ENCODE measurements around the gene APOBEC3C. TPM values are rescaled to one million over a fixed set of nuclear protein-coding genes. Genes with fewer than 3 reads are reported as not detected.
"Not testable (repeated sequence)": the region's sequence is repeated elsewhere in the genome, so short reads cannot be mapped to it uniquely, and the experiment has no call there.

APOBEC3C gene
- total and polyA plus RNA-seq, 8 donors = 22.3 to 36.1 (median 26.4) TPM

DNA sequence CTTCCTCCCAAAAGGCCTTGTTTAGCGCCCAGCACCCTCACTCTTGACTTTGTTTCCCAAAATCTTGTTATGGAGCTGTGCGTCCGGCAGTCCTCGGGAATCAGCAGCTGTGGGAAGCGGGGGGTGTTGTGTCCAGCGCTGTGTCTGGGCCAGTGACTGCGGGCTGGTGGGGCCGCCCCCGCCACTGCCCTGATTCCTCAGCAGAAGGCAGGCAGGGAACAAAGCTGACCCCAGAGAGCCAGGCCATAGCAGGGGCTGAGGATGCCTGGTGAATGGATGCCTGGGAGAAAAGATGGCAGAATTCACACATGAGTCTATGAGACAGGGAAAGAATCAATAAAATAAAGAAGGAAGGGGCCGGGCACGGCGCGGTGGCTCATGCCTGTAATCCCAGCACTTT, 2.5 kb downstream of the APOBEC3C start:
- DNase-seq (peak in 1 of 4 donors; percentile 52), ATAC-seq (no peak)
- Histone ChIP-seq H3K27me3 (no peaks in the 10 kb centered on the region), H3K4me1 (peaks cover 0 to 34% of the 10 kb centered on the region in 2 donors), H3K27ac (no peak overlapping the region), H3K9me3 (no peaks in the 10 kb centered on the region), H3K36me3 (peaks cover 0 to 7% of the 10 kb centered on the region in 2 donors), H3K4me3 (no peak overlapping the region)
- intact Hi-C loops (cut with DNase I) = no loop called here
- TF ChIP-seq, protein P1, sequence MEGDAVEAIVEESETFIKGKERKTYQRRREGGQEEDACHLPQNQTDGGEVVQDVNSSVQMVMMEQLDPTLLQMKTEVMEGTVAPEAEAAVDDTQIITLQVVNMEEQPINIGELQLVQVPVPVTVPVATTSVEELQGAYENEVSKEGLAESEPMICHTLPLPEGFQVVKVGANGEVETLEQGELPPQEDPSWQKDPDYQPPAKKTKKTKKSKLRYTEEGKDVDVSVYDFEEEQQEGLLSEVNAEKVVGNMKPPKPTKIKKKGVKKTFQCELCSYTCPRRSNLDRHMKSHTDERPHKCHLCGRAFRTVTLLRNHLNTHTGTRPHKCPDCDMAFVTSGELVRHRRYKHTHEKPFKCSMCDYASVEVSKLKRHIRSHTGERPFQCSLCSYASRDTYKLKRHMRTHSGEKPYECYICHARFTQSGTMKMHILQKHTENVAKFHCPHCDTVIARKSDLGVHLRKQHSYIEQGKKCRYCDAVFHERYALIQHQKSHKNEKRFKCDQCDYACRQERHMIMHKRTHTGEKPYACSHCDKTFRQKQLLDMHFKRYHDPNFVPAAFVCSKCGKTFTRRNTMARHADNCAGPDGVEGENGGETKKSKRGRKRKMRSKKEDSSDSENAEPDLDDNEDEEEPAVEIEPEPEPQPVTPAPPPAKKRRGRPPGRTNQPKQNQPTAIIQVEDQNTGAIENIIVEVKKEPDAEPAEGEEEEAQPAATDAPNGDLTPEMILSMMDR (IDR thresholded peaks at IDR 0.05) = no peak

GRCh38 chr22:39017596-39018365, 3.7 kb downstream of the APOBEC3C start:
- intact Hi-C loops (cut with DNase I) = no loop called here
- ATAC-seq (no peak), DNase-seq (no peak)
- H3K27me3 ChIP-seq = no peaks in the 10 kb centered on the region
- H3K4me1 ChIP-seq = peaks cover 0 to 43% of the 10 kb centered on the region in 2 donors
- TF ChIP-seq, protein P1 (IDR thresholded peaks at IDR 0.05) = no peak
- peaks cover 0 to 7% of the 10 kb centered on the region in 2 donors for H3K36me3 ChIP-seq
- no peak overlapping the region for H3K27ac ChIP-seq
- H3K4me3 ChIP-seq = no peak overlapping the region
- no peaks in the 10 kb centered on the region for H3K9me3 ChIP-seq

DNA sequence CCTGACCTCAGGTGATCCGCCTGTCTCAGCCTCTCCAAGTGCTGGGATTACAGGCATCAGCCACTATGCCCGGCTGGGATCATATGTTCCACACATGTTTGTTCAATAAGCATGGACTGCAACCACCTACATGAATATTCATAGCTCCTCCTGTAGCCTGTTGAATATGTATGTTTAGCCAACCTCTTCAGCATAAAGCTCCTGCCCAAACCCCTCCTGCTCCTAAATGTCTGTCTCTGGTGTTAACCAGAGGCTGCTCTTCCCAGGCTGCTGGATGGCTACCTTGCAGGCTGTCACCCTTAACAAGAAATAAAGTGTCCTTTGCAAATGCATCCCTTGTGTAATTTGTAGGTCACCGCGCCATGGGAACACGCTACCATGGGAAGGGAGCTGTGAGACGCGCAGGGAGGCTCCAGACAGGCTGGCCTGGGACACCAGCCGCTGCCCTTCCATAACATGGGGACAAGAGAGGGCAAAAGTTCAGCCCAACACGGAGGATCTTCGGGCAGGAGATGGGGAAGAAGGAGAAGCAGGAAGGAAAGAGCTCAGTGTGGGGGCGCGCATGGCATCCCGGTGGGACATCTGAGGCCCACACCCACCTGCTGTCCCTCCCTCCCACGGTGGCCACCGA, 6.1 kb downstream of the APOBEC3C start:
- Histone ChIP-seq H3K36me3 (peaks cover 0 to 19% of the 10 kb centered on the region in 2 donors), H3K4me1 (peaks cover 0 to 26% of the 10 kb centered on the region in 2 donors), H3K27ac (peak overlapping the region; percentile 7 to 84), H3K4me3 (peak overlapping the region in 1 of 2 donors; percentile 50)
- peak in 1 of 4 donors; percentile 31 for DNase-seq
- H3K27me3 ChIP-seq; H3K9me3 ChIP-seq; intact Hi-C loops (cut with DNase I); ATAC-seq: not testable (repeated sequence)

DNA sequence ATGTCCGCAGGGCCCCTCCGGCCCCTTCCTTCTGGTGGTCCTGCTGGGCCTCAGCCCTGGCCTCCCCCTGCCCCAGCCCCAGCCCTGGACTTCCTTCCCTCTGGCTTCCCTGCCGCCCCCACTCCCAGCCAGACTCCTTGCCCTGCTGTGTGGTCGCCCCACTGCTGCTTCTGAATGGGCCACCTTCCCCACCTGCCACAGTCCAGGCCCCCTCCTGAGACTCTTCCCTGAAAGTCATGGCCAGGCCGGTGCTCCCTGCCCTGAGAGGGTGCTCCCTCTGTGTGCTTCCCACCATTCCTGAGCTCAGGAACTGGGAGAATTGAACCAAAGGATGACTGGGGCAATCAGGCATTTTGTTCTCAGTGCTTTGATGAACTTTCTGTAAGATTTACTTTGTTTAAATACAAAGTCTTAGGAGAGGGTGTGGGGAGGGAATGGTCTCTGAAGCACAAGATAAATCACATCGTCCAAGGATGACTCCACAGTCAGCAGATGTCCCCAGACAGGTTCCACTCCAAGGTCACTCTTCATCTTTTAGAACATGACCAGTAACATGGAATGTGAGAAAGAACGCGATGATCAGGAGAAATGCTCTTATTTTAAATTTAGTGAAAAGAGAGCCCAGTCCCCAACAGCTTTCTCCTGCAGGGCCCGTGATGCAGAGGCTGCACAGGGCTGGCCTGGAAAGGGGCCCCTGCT, 7.6 kb downstream of the APOBEC3C start:
- Histone ChIP-seq H3K9me3 (no peaks in the 10 kb centered on the region), H3K36me3 (peaks cover 0 to 19% of the 10 kb centered on the region in 2 donors), H3K27me3 (no peaks in the 10 kb centered on the region), H3K4me1 (peaks cover 0 to 22% of the 10 kb centered on the region in 2 donors), H3K4me3 (peak overlapping the region; percentile 34 to 50), H3K27ac (peak overlapping the region; percentile 82 to 84)
- intact Hi-C loops (cut with DNase I) = no loop called here
- no peak for DNase-seq
- TF ChIP-seq, protein P1 (IDR thresholded peaks at IDR 0.05) = no peak
- ATAC-seq = peak; percentile 10

- peaks cover 0 to 12% of the 10 kb centered on the region in 2 donors for H3K36me3 ChIP-seq
- no peak for DNase-seq
- TF ChIP-seq, protein P1 (IDR thresholded peaks at IDR 0.05) = no peak
- no peaks in the 10 kb centered on the region for H3K9me3 ChIP-seq
- H3K4me1 ChIP-seq = peaks cover 0 to 22% of the 10 kb centered on the region in 2 donors
- H3K27me3 ChIP-seq = no peaks in the 10 kb centered on the region
- H3K27ac ChIP-seq = no peak overlapping the region
- no peak overlapping the region for H3K4me3 ChIP-seq
- no peak for ATAC-seq
- intact Hi-C loops (cut with DNase I) = no loop called here
Observed at GRCh38 chr22:39024519-39025308, 10.7 kb downstream of the APOBEC3C start.

Data from left lung (tissue), 10 donors.